ENCODE results near the gene DCDC1. TPM values are rescaled to one million over a fixed set of nuclear protein-coding genes. Genes with fewer than 3 reads are reported as not detected.

Gene DCDC1
- total RNA-seq, 4 donors from 2014 or later = 0.34 to 2.7 TPM; not detected in 2

GRCh38 chr11:31246451-31247165 is 122.9 kb downstream of the DCDC1 start:
- no peaks in the 10 kb centered on the region for H3K9me3 ChIP-seq
- no peak for DNase-seq (ENCODE audit: low spot score in 2 of 2)
- WGBS = 37% methylated on average over 4 of the region's 4 CpGs
- peaks cover 5% of the 10 kb centered on the region for H3K4me1 ChIP-seq
- no peak overlapping the region for H3K4me3 ChIP-seq
- no peak overlapping the region for H3K27ac ChIP-seq
- no peaks in the 10 kb centered on the region for H3K27me3 ChIP-seq
- no peak for TF ChIP-seq EP300 (IDR thresholded peaks at IDR 0.05)
- TF ChIP-seq CTCF (IDR thresholded peaks at IDR 0.05) = no peak
- no peak for TF ChIP-seq POLR2AphosphoS5 (IDR thresholded peaks at IDR 0.05)
- TF ChIP-seq POLR2A (IDR thresholded peaks at IDR 0.05) = no peak
- no peaks in the 10 kb centered on the region for H3K36me3 ChIP-seq

DNA sequence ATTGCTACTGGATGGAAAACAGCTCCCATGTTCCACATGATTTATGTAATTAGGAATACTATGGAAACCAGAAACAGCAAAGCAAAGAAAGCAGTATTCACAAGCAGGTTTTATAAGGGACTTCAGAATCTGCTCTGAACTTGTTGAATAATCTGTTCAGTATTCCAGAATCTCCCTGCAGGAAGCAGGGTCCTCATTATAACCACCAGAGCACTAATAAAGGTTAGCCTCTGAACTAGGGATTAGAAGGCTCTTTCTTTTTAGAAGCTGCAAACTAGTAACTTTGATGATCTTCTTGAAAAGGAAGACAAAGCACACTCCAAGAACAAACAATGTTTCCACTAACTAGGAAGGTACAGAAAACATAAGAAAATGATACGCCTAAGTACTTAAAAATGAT is 125.8 kb downstream of the DCDC1 start:
- Histone ChIP-seq H3K4me1 (peaks cover 5% of the 10 kb centered on the region), H3K9me3 (no peaks in the 10 kb centered on the region), H3K36me3 (no peaks in the 10 kb centered on the region), H3K27me3 (no peaks in the 10 kb centered on the region), H3K4me3 (no peak overlapping the region), H3K27ac (no peak overlapping the region)
- 92% methylated on average over 1 of the region's 1 CpG for WGBS
- DNase-seq (ENCODE audit: low spot score in 2 of 2) = no peak
- no peak for TF ChIP-seq POLR2A (IDR thresholded peaks at IDR 0.05)
- no peak for TF ChIP-seq CTCF (IDR thresholded peaks at IDR 0.05)
- TF ChIP-seq EP300 (IDR thresholded peaks at IDR 0.05) = no peak
- no peak for TF ChIP-seq POLR2AphosphoS5 (IDR thresholded peaks at IDR 0.05)

- Histone ChIP-seq H3K4me3 (no peak overlapping the region), H3K27ac (no peak overlapping the region), H3K9me3 (no peaks in the 10 kb centered on the region), H3K27me3 (no peaks in the 10 kb centered on the region), H3K36me3 (no peaks in the 10 kb centered on the region), H3K4me1 (no peaks in the 10 kb centered on the region)
- TF ChIP-seq EP300 (IDR thresholded peaks at IDR 0.05) (no peak), POLR2AphosphoS5 (IDR thresholded peaks at IDR 0.05) (no peak), CTCF (IDR thresholded peaks at IDR 0.05) (peak in 1 of 2 donors; percentile 22)
- no peak for DNase-seq (ENCODE audit: low spot score in 2 of 2)
- 24% methylated on average over 5 of the region's 5 CpGs for WGBS
These were observed 129.1 kb downstream of the DCDC1 start for GRCh38 chr11:31240340-31240904.

GRCh38 chr11:31237819-31238760 is 131.4 kb downstream of the DCDC1 start:
- TF ChIP-seq POLR2A (IDR thresholded peaks at IDR 0.05) = no peak
- no peak for TF ChIP-seq POLR2AphosphoS5 (IDR thresholded peaks at IDR 0.05)
- no peak for TF ChIP-seq EP300 (IDR thresholded peaks at IDR 0.05)
- TF ChIP-seq CTCF (IDR thresholded peaks at IDR 0.05) = no peak
- Histone ChIP-seq H3K36me3 (no peaks in the 10 kb centered on the region), H3K4me1 (no peaks in the 10 kb centered on the region), H3K27me3 (no peaks in the 10 kb centered on the region), H3K4me3 (no peak overlapping the region), H3K9me3 (no peaks in the 10 kb centered on the region), H3K27ac (no peak overlapping the region)
- DNase-seq (ENCODE audit: low spot score in 2 of 2) = no peak
- WGBS = 47% methylated on average over 8 of the region's 8 CpGs

DNA sequence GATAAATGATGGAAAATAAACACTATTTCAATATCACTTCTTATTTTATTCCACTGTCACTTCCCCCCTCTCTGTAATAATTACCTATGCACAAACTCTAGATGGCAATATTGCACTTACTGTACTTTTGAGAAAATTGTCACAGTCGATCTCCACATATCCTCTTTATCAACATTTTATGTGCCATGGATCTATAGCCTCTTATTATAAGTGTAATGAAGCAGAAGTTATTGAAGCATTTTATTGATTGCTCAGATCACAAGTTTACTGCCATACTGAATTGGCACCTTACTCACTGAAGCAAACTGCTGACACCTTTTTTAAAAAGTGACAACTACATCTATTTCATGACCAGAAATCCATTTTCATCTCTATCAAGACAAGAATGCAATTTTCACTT is 133.4 kb downstream of the DCDC1 start:
- H3K27ac ChIP-seq = no peak overlapping the region
- no peak for TF ChIP-seq POLR2AphosphoS5 (IDR thresholded peaks at IDR 0.05)
- no peak for TF ChIP-seq POLR2A (IDR thresholded peaks at IDR 0.05)
- TF ChIP-seq CTCF (IDR thresholded peaks at IDR 0.05) = no peak
- TF ChIP-seq EP300 (IDR thresholded peaks at IDR 0.05) = no peak
- H3K27me3 ChIP-seq = no peaks in the 10 kb centered on the region
- H3K4me3 ChIP-seq = no peak overlapping the region
- no peaks in the 10 kb centered on the region for H3K4me1 ChIP-seq
- H3K36me3 ChIP-seq = no peaks in the 10 kb centered on the region
- DNase-seq (ENCODE audit: low spot score in 2 of 2) = no peak
- WGBS = 2% methylated on average over 1 of the region's 1 CpG
- no peaks in the 10 kb centered on the region for H3K9me3 ChIP-seq

All from suprapubic skin (tissue), 4 donors.